GM12878 (cell line): ENCODE measurements around the gene DIO3.

Source experiments
- CBFB ChIP-seq: IDR thresholded peaks from 2 replicates; pipeline ENCODE4 v1.6.1; 2016; ENCODE audit warnings: antibody characterized with exemption, low read depth
- POLR2AphosphoS5 ChIP-seq: IDR thresholded peaks from 2 replicates; pipeline ENCODE4 v1.6.1; 2011; ENCODE audit warnings: mild to moderate bottlenecking, low read length, inconsistent platforms
- SMC3 ChIP-seq: IDR thresholded peaks from 2 replicates; pipeline ENCODE4 v1.6.1; 2011; ENCODE audit warnings: low read length, improper control_type of control experiment, borderline replicate concordance
- WRNIP1 ChIP-seq: IDR thresholded peaks from 2 replicates; pipeline ENCODE4 v1.6.1; 2011; ENCODE audit warnings: low read depth, low read length, improper control_type of control experiment, borderline replicate concordance
- ZBTB11 ChIP-seq: fragments of 450-650 bp; formaldehyde crosslinking; IDR thresholded peaks from 2 replicates; pipeline ENCODE4 v1.5.0; 2022; ENCODE audit warnings: mild to moderate bottlenecking, missing genetic modification characterization

GRCh38 chr14:101588286-101588975, 27.1 kb downstream of the DIO3 start:
- TF ChIP-seq ZBTB11: no peak
- TF ChIP-seq CBFB: no peak
- no peak for TF ChIP-seq SMC3
- no peak for TF ChIP-seq POLR2AphosphoS5
- no peak for TF ChIP-seq WRNIP1
